ENCODE results near the gene ZNF799. TPM values are rescaled to one million over a fixed set of nuclear protein-coding genes. Genes with fewer than 3 reads are reported as not detected.

Gene ZNF799
- total and polyA plus RNA-seq, 4 donors: 3.6 to 9.8 (median 5.8) TPM

- ATAC-seq (ENCODE audit: insufficient read depth, low FRiP score) (no peak), DNase-seq (no peak)
- H3K9me3 ChIP-seq (ENCODE audit: control insufficient read depth in 4 of 4, insufficient read depth in 3 of 4, low read length in 3 of 4): peaks cover 0 to 19% (median 8%) of the 10 kb centered on the region in 4 donors
- no peak overlapping the region for H3K9ac ChIP-seq (ENCODE audit: insufficient read depth in 1 of 2, low read length in 2 of 2)
- peaks cover 5 to 12% (median 10%) of the 10 kb centered on the region in 4 donors for H3K36me3 ChIP-seq (ENCODE audit: control insufficient read depth in 4 of 4, insufficient read depth in 4 of 4, low read length in 4 of 4)
- H3K4me3 ChIP-seq: no peak overlapping the region
- no peaks in the 10 kb centered on the region for H3K4me1 ChIP-seq (ENCODE audit: control insufficient read depth in 5 of 5, insufficient read depth in 5 of 5, low read length in 5 of 5)
- no peak for TF ChIP-seq CTCF (IDR thresholded peaks at IDR 0.05; ENCODE audit: control extremely low read depth, extremely low read depth)
- 50 to 93% methylated on average over 2 of the region's 2 CpGs for WGBS, 2 donors
- H3K27ac ChIP-seq (ENCODE audit: low read depth in 1 of 2, low read length in 1 of 2): no peak overlapping the region
- no peaks in the 10 kb centered on the region for H3K27me3 ChIP-seq (ENCODE audit: control insufficient read depth in 3 of 3, insufficient read depth in 3 of 3, low read length in 2 of 3)
These were observed 20.7 kb downstream of the ZNF799 start for GRCh38 chr19:12380444-12380737.

- peaks cover 5 to 12% (median 10%) of the 10 kb centered on the region in 4 donors for H3K36me3 ChIP-seq (ENCODE audit: control insufficient read depth in 4 of 4, insufficient read depth in 4 of 4, low read length in 4 of 4)
- no peak for TF ChIP-seq CTCF (IDR thresholded peaks at IDR 0.05; ENCODE audit: control extremely low read depth, extremely low read depth)
- 81 to 85% methylated on average over 5 of the region's 5 CpGs for WGBS, 2 donors
- no peak overlapping the region for H3K4me3 ChIP-seq
- no peaks in the 10 kb centered on the region for H3K27me3 ChIP-seq (ENCODE audit: control insufficient read depth in 3 of 3, insufficient read depth in 3 of 3, low read length in 2 of 3)
- peaks cover 0 to 19% (median 8%) of the 10 kb centered on the region in 4 donors for H3K9me3 ChIP-seq (ENCODE audit: control insufficient read depth in 4 of 4, insufficient read depth in 3 of 4, low read length in 3 of 4)
- ATAC-seq (ENCODE audit: insufficient read depth, low FRiP score) (no peak), DNase-seq (no peak)
- no peaks in the 10 kb centered on the region for H3K4me1 ChIP-seq (ENCODE audit: control insufficient read depth in 5 of 5, insufficient read depth in 5 of 5, low read length in 5 of 5)
- H3K9ac ChIP-seq (ENCODE audit: insufficient read depth in 1 of 2, low read length in 2 of 2): no peak overlapping the region
- no peak overlapping the region for H3K27ac ChIP-seq (ENCODE audit: low read depth in 1 of 2, low read length in 1 of 2)
These were observed 21.2 kb downstream of the ZNF799 start for GRCh38 chr19:12379732-12380443.

- WGBS, 2 donors: 89 to 93% methylated on average over 1 of the region's 1 CpG
- Histone ChIP-seq H3K9me3 (ENCODE audit: control insufficient read depth in 4 of 4, insufficient read depth in 3 of 4, low read length in 3 of 4) (peaks cover 0 to 7% (median under 1%) of the 10 kb centered on the region in 4 donors), H3K27me3 (ENCODE audit: control insufficient read depth in 3 of 3, insufficient read depth in 3 of 3, low read length in 2 of 3) (no peaks in the 10 kb centered on the region), H3K4me3 (no peak overlapping the region), H3K27ac (ENCODE audit: low read depth in 1 of 2, low read length in 1 of 2) (no peak overlapping the region), H3K9ac (ENCODE audit: insufficient read depth in 1 of 2, low read length in 2 of 2) (no peak overlapping the region), H3K4me1 (ENCODE audit: control insufficient read depth in 5 of 5, insufficient read depth in 5 of 5, low read length in 5 of 5) (no peaks in the 10 kb centered on the region), H3K36me3 (ENCODE audit: control insufficient read depth in 4 of 4, insufficient read depth in 4 of 4, low read length in 4 of 4) (no peaks in the 10 kb centered on the region)
- ATAC-seq (ENCODE audit: insufficient read depth, low FRiP score): no peak
- TF ChIP-seq CTCF (IDR thresholded peaks at IDR 0.05; ENCODE audit: control extremely low read depth, extremely low read depth): no peak
- no peak for DNase-seq
These were observed 27.0 kb downstream of the ZNF799 start for GRCh38 chr19:12374026-12374425.
